Liver (tissue), 9 donors: ENCODE measurements around the gene MESD. TPM values are rescaled to one million over a fixed set of nuclear protein-coding genes. Genes with fewer than 3 reads are reported as not detected.

Experiments
- DNase-seq: peaks from one replicate; pipeline ENCODE4 v3.0.0-alpha.2; 2017; ENCODE audit warnings: low spot score
- H3K27ac ChIP-seq, 2 donors: one replicate each; pipeline ENCODE4 v1.7.0; 2013; ENCODE audit warnings: inconsistent platforms in 2 of 2, low read length in 2 of 2, control low read depth in 1 of 2, low read depth in 1 of 2, mild to moderate bottlenecking in 1 of 2
- H3K27me3 ChIP-seq, 4 donors: one replicate each; pipeline versions ENCODE4 v1.6.1 to v1.7.0; 2013; ENCODE audit warnings: low read length in 3 of 4, inconsistent platforms in 1 of 4, mild to moderate bottlenecking in 1 of 4, moderate library complexity in 1 of 4; ENCODE audit not compliant: control insufficient read depth in 4 of 4, insufficient read depth in 4 of 4
- H3K36me3 ChIP-seq, 4 donors: one replicate each; pipeline versions ENCODE4 v1.6.1 to v1.7.0; 2013; ENCODE audit warnings: low read length in 3 of 4, mild to moderate bottlenecking in 3 of 4, low read depth in 1 of 4, moderate library complexity in 1 of 4; ENCODE audit not compliant: control insufficient read depth in 4 of 4, insufficient read depth in 3 of 4
- H3K4me1 ChIP-seq, 4 donors: one replicate each; pipeline versions ENCODE4 v1.6.1 to v1.7.0; 2013; ENCODE audit warnings: low read length in 3 of 4, mild to moderate bottlenecking in 3 of 4, moderate library complexity in 1 of 4; ENCODE audit not compliant: control insufficient read depth in 4 of 4, insufficient read depth in 4 of 4
- H3K4me3 ChIP-seq, 3 donors: one replicate each; pipeline versions ENCODE4 v1.6.1 to v1.7.0; 2013; ENCODE audit warnings: low read length in 3 of 3, control low read depth in 1 of 3, low read depth in 1 of 3, mild to moderate bottlenecking in 1 of 3
- H3K9ac ChIP-seq, 2 donors: one replicate each; pipeline ENCODE4 v1.7.0; 2013; ENCODE audit warnings: low read length in 2 of 2, mild to moderate bottlenecking in 2 of 2, moderate library complexity in 2 of 2, control low read depth in 1 of 2, low read depth in 1 of 2
- H3K9me3 ChIP-seq, 4 donors: one replicate each; pipeline versions ENCODE4 v1.6.1 to v1.7.0; 2013; ENCODE audit warnings: low read length in 3 of 4; ENCODE audit not compliant: control insufficient read depth in 4 of 4
- ATF3 ChIP-seq: IDR thresholded peaks from 2 replicates; pipeline ENCODE4 v1.6.1; 2016; ENCODE audit warnings: antibody characterized with exemption
- CTCF ChIP-seq: fragments of 150-350 bp; IDR thresholded peaks from 2 replicates; pipeline ENCODE4 v1.5.1; 2017; ENCODE audit warnings: improper control_type of control experiment, low read depth, low read length; ENCODE audit not compliant: missing input control
- EGR1 ChIP-seq, 2 donors: IDR thresholded peaks; 2 replicates each; pipeline ENCODE4 v1.6.1; 2016 to 2018; ENCODE audit warnings: antibody characterized with exemption in 2 of 2, low read depth in 2 of 2
- FOXA1 ChIP-seq: IDR thresholded peaks from 2 replicates; pipeline ENCODE4 v1.6.1; 2016; ENCODE audit warnings: antibody characterized with exemption
- FOXA2 ChIP-seq: IDR thresholded peaks from 2 replicates; pipeline ENCODE4 v1.6.1; 2016; ENCODE audit warnings: antibody characterized with exemption
- GABPA ChIP-seq, 2 donors: IDR thresholded peaks in 1 of 2; conservative IDR thresholded peaks in 1 of 2; 2 replicates each; pipeline ENCODE4 v1.6.1; 2016; ENCODE audit warnings: antibody characterized with exemption in 2 of 2, mild to moderate bottlenecking in 1 of 2, moderate library complexity in 1 of 2
- HNF4A ChIP-seq, 2 donors: conservative IDR thresholded peaks; 2 replicates each; pipeline ENCODE4 v1.6.1; 2016; ENCODE audit warnings: antibody characterized with exemption in 2 of 2, mild to moderate bottlenecking in 2 of 2
- HNF4G ChIP-seq: IDR thresholded peaks from 2 replicates; pipeline ENCODE4 v1.6.1; 2016; ENCODE audit warnings: antibody characterized with exemption
- JUND ChIP-seq, 2 donors: IDR thresholded peaks; 2 replicates each; pipeline ENCODE4 v1.6.1; 2016; ENCODE audit warnings: antibody characterized with exemption in 2 of 2
- MAX ChIP-seq: IDR thresholded peaks from 2 replicates; pipeline ENCODE4 v1.6.1; 2016; ENCODE audit warnings: antibody characterized with exemption
- NR2F2 ChIP-seq: IDR thresholded peaks from 2 replicates; pipeline ENCODE4 v1.6.1; 2016; ENCODE audit warnings: antibody characterized with exemption
- RAD21 ChIP-seq, 2 donors: IDR thresholded peaks; 2 replicates each; pipeline ENCODE4 v1.6.1; 2016; ENCODE audit warnings: antibody characterized with exemption in 2 of 2, mild to moderate bottlenecking in 2 of 2
- REST ChIP-seq: IDR thresholded peaks from 2 replicates; pipeline ENCODE4 v1.6.1; 2016; ENCODE audit warnings: antibody characterized with exemption, mild to moderate bottlenecking
- RXRA ChIP-seq, 2 donors: IDR thresholded peaks; 2 replicates each; pipeline ENCODE4 v1.6.1; 2017 to 2018; ENCODE audit warnings: antibody characterized with exemption in 2 of 2, mild to moderate bottlenecking in 1 of 2
- SP1 ChIP-seq: IDR thresholded peaks from 2 replicates; pipeline ENCODE4 v1.6.1; 2018; ENCODE audit warnings: antibody characterized with exemption, mild to moderate bottlenecking
- TAF1 ChIP-seq: conservative IDR thresholded peaks from 2 replicates; pipeline ENCODE4 v1.6.1; 2016; ENCODE audit warnings: antibody characterized with exemption, mild to moderate bottlenecking
- YY1 ChIP-seq: IDR thresholded peaks from 2 replicates; pipeline ENCODE4 v1.6.1; 2016; ENCODE audit warnings: antibody characterized with exemption, mild to moderate bottlenecking
- ZBTB33 ChIP-seq: IDR thresholded peaks from 2 replicates; pipeline ENCODE4 v1.6.1; 2016; ENCODE audit warnings: antibody characterized with exemption
- WGBS: extraction: QIAGEN DNeasy Blood & Tissue Kit; methylation state at CpG from one replicate; pipeline ENCODE4 v1.1.7; 2013; 5-methylcytosine and 5-hydroxymethylcytosine counted together
- polyA plus RNA-seq, 2 donors: library from polyadenylated mRNA; stranded (reverse) in 1 of 2; unstranded in 1 of 2; fragments of 200-250 nt in 1 of 2; fragments of >200 nt in 1 of 2; fragmentation: Nextera tagmentation in 1 of 2; extraction: Ambion mirVana in 1 of 2; gene quantifications; one replicate each; pipeline versions ENCODE4 v1.2.1 to v1.2.3, GENCODE V29; 2013 to 2015
- total RNA-seq, 2 donors: library from RNA; depleted of rRNA; stranded (reverse); fragments of >200 nt; gene quantifications; one replicate each; pipeline ENCODE4 v1.2.3, GENCODE V29; 2014
- donor health status: healthy.
- donor health status: healthy.
- donor health status: healthy.
- donor health status: healthy.
- donor health status: healthy.

Gene MESD
- total and polyA plus RNA-seq, 4 donors: 15.3 to 24.0 (median 17.0) TPM

GRCh38 chr15:80920271-80920699 is 69.3 kb downstream of the MESD start:
- no peaks in the 10 kb centered on the region for H3K4me1 ChIP-seq
- WGBS: 73% methylated on average over 5 of the region's 5 CpGs
- TF ChIP-seq ATF3: no peak
- TF ChIP-seq TAF1: no peak
- TF ChIP-seq FOXA1: no peak
- no peak for TF ChIP-seq YY1
- TF ChIP-seq NR2F2: no peak
- TF ChIP-seq HNF4G: no peak
- no peak for TF ChIP-seq HNF4A (conservative IDR thresholded peaks at IDR 0.05)
- TF ChIP-seq SP1: no peak
- no peak for TF ChIP-seq ZBTB33
- TF ChIP-seq RAD21 (IDR thresholded peaks at IDR 0.05): no peak
- TF ChIP-seq GABPA (IDR thresholded peaks at IDR 0.05 in 1 of 2, conservative IDR thresholded peaks at IDR 0.05 in 1 of 2): no peak
- no peak for TF ChIP-seq REST
- no peak for TF ChIP-seq MAX
- no peak for TF ChIP-seq EGR1 (IDR thresholded peaks at IDR 0.05; ENCODE audit: low read depth in 2 of 2)
- TF ChIP-seq JUND (IDR thresholded peaks at IDR 0.05): no peak
- no peak for TF ChIP-seq RXRA (IDR thresholded peaks at IDR 0.05)
- no peak for TF ChIP-seq CTCF
- no peak for TF ChIP-seq FOXA2

More at GRCh38 chr15:80920271-80920699, 69.3 kb downstream of the MESD start:
- H3K27ac ChIP-seq: no peak overlapping the region
- H3K4me3 ChIP-seq: no peak overlapping the region
- H3K9me3 ChIP-seq: no peaks in the 10 kb centered on the region
- no peaks in the 10 kb centered on the region for H3K27me3 ChIP-seq
- H3K36me3 ChIP-seq: no peaks in the 10 kb centered on the region
- no peak for DNase-seq
- no peak overlapping the region for H3K9ac ChIP-seq
